HepG2 (cell line): ENCODE measurements around the gene CTDSP1. TPM values are rescaled to one million over a fixed set of nuclear protein-coding genes. Genes with fewer than 3 reads are reported as not detected.

Experiments
- CREM ChIP-seq, 2 experiments: sonication (generic) in 1 of 2; formaldehyde crosslinking in 1 of 2; IDR thresholded peaks; 2 replicates each; pipeline versions ENCODE4 v1.4.0 to v1.6.1; 2016 to 2020; ENCODE audit warnings: antibody characterized with exemption in 1 of 2, mild to moderate bottlenecking in 1 of 2, missing genetic modification reagents in 1 of 2
- HDAC6 ChIP-seq: fragments of 200-600 bp; sonication (generic); IDR thresholded peaks from 2 replicates; pipeline ENCODE4 v1.7.0; 2017; ENCODE audit warnings: mild to moderate bottlenecking, antibody characterized with exemption, low read length, low read depth
- MAFK ChIP-seq, 2 experiments: IDR thresholded peaks in 1 of 2; conservative IDR thresholded peaks in 1 of 2; 2 replicates each; pipeline ENCODE4 v1.6.1; 2011; ENCODE audit warnings: improper control_type of control experiment in 2 of 2, low read length in 2 of 2
- NCOR1 ChIP-seq: fragments of 200-600 bp; sonication (generic); IDR thresholded peaks from 2 replicates; pipeline ENCODE4 v1.7.0; 2017; ENCODE audit warnings: antibody characterized with exemption, low read length, borderline replicate concordance
- ZIK1 ChIP-seq: sonication (generic); formaldehyde crosslinking; IDR thresholded peaks from 2 replicates; pipeline ENCODE4 v1.5.0; 2020; ENCODE audit warnings: mild to moderate bottlenecking, low read depth, missing genetic modification reagents, borderline replicate concordance
- ZNF564 ChIP-seq: sonication (generic); formaldehyde crosslinking; IDR thresholded peaks from 2 replicates; pipeline ENCODE4 v1.8.1; 2023; ENCODE audit warnings: mild to moderate bottlenecking, missing genetic modification reagents
- ZNF709 ChIP-seq: sonication (generic); formaldehyde crosslinking; IDR thresholded peaks from 2 replicates; pipeline ENCODE4 v1.5.0; 2020; ENCODE audit warnings: mild to moderate bottlenecking, missing genetic modification reagents
- ZNF713 ChIP-seq: sonication (generic); formaldehyde crosslinking; IDR thresholded peaks from 2 replicates; pipeline ENCODE4 v1.4.0; 2020; ENCODE audit warnings: mild to moderate bottlenecking, missing genetic modification reagents
- polyA plus RNA-seq, 8 experiments: library from polyadenylated mRNA; depleted of rRNA in 3 of 8; stranded (reverse) in 7 of 8; unstranded in 1 of 8; fragments of >200 nt; fragmentation: Illumina TruSeq in 4 of 8; extraction: Trizol in 4 of 8; gene quantifications; 2 replicates each; pipeline versions ENCODE4 v1.2.1 to v1.2.3, GENCODE V29; 2011 to 2016; ENCODE audit warnings: low read depth in 4 of 8, missing spikeins in 1 of 8, mixed read lengths in 1 of 8; ENCODE audit not compliant: insufficient read depth in 1 of 8
- total RNA-seq, 5 experiments: library from RNA; depleted of rRNA; stranded (reverse); fragments of >200 nt; fragmentation: Illumina TruSeq; extraction: Trizol; gene quantifications; 2 replicates each; pipeline ENCODE4 v1.2.3, GENCODE V29; 2016; ENCODE audit warnings: low read depth in 1 of 5
- TF ChIP-seq, protein P1 (sequence below): sonication (generic); formaldehyde crosslinking; IDR thresholded peaks from 2 replicates; pipeline ENCODE4 v1.4.0; 2020; ENCODE audit warnings: missing genetic modification reagents
- TF ChIP-seq, protein P2 (sequence below): sonication (generic); formaldehyde crosslinking; IDR thresholded peaks from 2 replicates; pipeline ENCODE4 v1.8.0; 2022; ENCODE audit warnings: missing genetic modification reagents, mild to moderate bottlenecking, borderline replicate concordance
- TF ChIP-seq, protein P3 (sequence below): sonication (generic); formaldehyde crosslinking; IDR thresholded peaks from 2 replicates; pipeline ENCODE4 v1.5.1; 2020; ENCODE audit warnings: mild to moderate bottlenecking, missing genetic modification reagents, borderline replicate concordance
- TF ChIP-seq, protein P4 (sequence below): sonication (generic); formaldehyde crosslinking; IDR thresholded peaks from 2 replicates; pipeline ENCODE4 v1.4.0; 2020; ENCODE audit warnings: mild to moderate bottlenecking, missing genetic modification reagents

CTDSP1 gene
- total and polyA plus RNA-seq, 2 of the 13 experiments (the other 11 are each of a cell fraction or from before 2014, with no cell fraction given): 91.0 to 268 TPM

DNA sequence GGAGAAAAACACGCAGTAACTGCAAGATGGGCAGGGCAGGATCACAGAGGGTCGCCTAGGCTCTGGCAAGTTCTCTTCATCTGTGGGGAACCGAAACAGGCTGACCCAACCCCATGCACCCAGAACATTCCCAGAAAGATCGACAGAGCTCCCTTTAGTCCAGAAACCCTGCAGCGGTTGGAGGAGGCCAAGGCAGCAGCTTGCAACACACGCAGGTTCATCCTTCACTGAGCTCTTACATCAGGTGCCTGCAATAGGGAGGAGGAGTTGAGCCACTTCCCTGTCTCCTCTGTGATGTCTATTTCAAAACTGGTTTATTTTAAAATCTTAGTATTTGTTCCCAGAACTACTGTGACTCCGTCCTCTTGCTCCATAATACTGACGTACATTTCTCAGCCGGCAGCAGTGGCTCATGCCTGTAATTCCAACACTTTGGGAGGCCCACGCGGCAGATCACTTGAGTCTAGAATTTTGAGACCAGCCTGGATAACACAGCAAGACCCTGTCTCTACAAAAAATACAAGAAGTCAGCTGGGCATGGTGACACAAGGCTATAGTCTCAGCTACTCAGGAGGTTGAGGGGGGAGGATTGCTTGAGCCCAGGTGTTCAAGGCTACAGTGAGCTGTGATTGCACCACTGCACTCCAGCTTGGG lies 29.1 kb upstream of the CTDSP1 start (continued):
- TF ChIP-seq, protein P1, sequence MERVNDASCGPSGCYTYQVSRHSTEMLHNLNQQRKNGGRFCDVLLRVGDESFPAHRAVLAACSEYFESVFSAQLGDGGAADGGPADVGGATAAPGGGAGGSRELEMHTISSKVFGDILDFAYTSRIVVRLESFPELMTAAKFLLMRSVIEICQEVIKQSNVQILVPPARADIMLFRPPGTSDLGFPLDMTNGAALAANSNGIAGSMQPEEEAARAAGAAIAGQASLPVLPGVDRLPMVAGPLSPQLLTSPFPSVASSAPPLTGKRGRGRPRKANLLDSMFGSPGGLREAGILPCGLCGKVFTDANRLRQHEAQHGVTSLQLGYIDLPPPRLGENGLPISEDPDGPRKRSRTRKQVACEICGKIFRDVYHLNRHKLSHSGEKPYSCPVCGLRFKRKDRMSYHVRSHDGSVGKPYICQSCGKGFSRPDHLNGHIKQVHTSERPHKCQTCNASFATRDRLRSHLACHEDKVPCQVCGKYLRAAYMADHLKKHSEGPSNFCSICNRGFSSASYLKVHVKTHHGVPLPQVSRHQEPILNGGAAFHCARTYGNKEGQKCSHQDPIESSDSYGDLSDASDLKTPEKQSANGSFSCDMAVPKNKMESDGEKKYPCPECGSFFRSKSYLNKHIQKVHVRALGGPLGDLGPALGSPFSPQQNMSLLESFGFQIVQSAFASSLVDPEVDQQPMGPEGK: peak; percentile 45
- TF ChIP-seq, protein P2, sequence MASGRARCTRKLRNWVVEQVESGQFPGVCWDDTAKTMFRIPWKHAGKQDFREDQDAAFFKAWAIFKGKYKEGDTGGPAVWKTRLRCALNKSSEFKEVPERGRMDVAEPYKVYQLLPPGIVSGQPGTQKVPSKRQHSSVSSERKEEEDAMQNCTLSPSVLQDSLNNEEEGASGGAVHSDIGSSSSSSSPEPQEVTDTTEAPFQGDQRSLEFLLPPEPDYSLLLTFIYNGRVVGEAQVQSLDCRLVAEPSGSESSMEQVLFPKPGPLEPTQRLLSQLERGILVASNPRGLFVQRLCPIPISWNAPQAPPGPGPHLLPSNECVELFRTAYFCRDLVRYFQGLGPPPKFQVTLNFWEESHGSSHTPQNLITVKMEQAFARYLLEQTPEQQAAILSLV (CRISPR knock-in tag): no peak
- TF ChIP-seq NCOR1 (peak; percentile 43; the same call in 1 of the 2 replicates), ZNF564 (CRISPR knock-in tag) (no peak), ZNF709 (CRISPR knock-in tag) (no peak), ZIK1 (CRISPR knock-in tag) (no peak), HDAC6 (no peak), ZNF713 (CRISPR knock-in tag) (no peak), MAFK (conservative IDR thresholded peaks at IDR 0.05 in 1 of 2, IDR thresholded peaks at IDR 0.05 in 1 of 2; ENCODE audit: low read length in 2 of 2) (no peak), CREM (IDR thresholded peaks at IDR 0.05) (peak; percentile 21; the same call in 1 of the 2 replicates), CREM (CRISPR knock-in tag; IDR thresholded peaks at IDR 0.05) (no peak)
- TF ChIP-seq, protein P3, sequence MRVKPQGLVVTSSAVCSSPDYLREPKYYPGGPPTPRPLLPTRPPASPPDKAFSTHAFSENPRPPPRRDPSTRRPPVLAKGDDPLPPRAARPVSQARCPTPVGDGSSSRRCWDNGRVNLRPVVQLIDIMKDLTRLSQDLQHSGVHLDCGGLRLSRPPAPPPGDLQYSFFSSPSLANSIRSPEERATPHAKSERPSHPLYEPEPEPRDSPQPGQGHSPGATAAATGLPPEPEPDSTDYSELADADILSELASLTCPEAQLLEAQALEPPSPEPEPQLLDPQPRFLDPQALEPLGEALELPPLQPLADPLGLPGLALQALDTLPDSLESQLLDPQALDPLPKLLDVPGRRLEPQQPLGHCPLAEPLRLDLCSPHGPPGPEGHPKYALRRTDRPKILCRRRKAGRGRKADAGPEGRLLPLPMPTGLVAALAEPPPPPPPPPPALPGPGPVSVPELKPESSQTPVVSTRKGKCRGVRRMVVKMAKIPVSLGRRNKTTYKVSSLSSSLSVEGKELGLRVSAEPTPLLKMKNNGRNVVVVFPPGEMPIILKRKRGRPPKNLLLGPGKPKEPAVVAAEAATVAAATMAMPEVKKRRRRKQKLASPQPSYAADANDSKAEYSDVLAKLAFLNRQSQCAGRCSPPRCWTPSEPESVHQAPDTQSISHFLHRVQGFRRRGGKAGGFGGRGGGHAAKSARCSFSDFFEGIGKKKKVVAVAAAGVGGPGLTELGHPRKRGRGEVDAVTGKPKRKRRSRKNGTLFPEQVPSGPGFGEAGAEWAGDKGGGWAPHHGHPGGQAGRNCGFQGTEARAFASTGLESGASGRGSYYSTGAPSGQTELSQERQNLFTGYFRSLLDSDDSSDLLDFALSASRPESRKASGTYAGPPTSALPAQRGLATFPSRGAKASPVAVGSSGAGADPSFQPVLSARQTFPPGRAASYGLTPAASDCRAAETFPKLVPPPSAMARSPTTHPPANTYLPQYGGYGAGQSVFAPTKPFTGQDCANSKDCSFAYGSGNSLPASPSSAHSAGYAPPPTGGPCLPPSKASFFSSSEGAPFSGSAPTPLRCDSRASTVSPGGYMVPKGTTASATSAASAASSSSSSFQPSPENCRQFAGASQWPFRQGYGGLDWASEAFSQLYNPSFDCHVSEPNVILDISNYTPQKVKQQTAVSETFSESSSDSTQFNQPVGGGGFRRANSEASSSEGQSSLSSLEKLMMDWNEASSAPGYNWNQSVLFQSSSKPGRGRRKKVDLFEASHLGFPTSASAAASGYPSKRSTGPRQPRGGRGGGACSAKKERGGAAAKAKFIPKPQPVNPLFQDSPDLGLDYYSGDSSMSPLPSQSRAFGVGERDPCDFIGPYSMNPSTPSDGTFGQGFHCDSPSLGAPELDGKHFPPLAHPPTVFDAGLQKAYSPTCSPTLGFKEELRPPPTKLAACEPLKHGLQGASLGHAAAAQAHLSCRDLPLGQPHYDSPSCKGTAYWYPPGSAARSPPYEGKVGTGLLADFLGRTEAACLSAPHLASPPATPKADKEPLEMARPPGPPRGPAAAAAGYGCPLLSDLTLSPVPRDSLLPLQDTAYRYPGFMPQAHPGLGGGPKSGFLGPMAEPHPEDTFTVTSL (CRISPR knock-in tag): 0 out of 2 replicates have a peak, but pooled peaks have one; percentile 16
- TF ChIP-seq, protein P4, sequence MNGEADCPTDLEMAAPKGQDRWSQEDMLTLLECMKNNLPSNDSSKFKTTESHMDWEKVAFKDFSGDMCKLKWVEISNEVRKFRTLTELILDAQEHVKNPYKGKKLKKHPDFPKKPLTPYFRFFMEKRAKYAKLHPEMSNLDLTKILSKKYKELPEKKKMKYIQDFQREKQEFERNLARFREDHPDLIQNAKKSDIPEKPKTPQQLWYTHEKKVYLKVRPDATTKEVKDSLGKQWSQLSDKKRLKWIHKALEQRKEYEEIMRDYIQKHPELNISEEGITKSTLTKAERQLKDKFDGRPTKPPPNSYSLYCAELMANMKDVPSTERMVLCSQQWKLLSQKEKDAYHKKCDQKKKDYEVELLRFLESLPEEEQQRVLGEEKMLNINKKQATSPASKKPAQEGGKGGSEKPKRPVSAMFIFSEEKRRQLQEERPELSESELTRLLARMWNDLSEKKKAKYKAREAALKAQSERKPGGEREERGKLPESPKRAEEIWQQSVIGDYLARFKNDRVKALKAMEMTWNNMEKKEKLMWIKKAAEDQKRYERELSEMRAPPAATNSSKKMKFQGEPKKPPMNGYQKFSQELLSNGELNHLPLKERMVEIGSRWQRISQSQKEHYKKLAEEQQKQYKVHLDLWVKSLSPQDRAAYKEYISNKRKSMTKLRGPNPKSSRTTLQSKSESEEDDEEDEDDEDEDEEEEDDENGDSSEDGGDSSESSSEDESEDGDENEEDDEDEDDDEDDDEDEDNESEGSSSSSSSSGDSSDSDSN (CRISPR knock-in tag): 0 out of 2 replicates have a peak, but pooled peaks have one; percentile 5
